CD4-positive, alpha-beta T cell treated with Interleukin-4 for 4 hours (primary cell): ENCODE data around the gene P2RX6.

Experiments
- DNase-seq: peaks from one replicate; pipeline ENCODE4 v3.0.0-alpha.2; 2020

The P2RX6 gene

GRCh38 chr22:20980523-20980922, 34.4 kb upstream of the P2RX6 start:
- DNase-seq, result no peak

DNA sequence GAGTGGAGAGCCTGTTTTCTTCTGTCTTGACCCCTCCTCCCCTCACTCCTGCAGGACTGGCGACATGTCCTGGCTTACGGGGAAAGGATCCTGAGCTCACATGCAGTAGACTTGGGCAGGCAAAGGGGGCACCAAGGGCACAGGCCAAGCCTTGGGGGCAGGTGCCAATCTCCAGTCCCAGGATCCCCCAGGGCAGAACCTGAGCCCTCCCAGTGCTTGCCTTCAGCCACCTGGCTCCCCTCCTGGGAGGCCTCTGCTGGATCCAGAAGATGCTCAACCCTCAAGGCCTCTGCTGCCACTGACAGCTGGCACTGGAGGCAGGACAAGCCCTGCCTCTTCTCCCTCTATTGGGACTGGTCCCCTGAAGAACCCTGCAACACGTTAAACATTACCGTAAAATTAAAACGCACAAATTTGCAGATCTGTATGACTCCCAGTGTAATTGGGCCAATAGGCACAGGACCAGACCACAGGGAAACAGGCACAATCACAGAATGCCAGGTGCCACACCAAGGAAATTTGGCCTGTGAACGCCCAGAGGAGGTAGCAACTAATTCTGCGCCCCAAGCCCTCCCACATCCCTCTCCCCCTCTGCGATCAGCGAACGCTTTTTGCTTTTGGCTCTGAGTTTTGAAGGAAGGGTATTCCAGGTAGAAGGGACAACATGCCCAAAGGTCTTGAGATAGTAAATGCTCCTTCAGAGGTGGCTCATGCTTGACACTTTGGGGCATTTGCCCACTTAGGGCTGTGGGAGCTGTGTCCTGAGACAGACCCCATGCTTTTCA, 33.8 kb upstream of the P2RX6 start:
- no peak for DNase-seq

GRCh38 chr22:20981787-20982562, 33.0 kb upstream of the P2RX6 start, which contains the start of gene LZTR1:
Gene LZTR1, plus strand, starts transcription at chr22:20982297. Its CDS starts 75 bp downstream, at chr22:20982372.
- peak; percentile 60 for DNase-seq

DNA sequence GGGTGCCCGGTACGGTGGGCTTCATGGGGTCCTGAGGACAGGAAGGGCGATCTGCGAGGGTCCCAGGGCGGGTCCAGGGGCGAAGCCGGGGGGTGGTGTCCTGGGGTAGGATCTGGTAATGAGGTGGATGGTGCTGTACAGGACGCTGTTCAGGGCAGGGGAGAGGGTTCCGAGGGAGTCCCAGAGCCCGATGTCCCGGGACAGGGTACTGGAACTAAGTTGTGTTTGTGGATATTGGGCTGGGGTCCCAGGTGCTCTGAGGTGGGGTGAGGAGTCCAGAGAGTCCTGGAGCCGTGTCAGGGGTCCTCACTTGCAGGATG, 32.4 kb upstream of the P2RX6 start:
- no peak for DNase-seq

GRCh38 chr22:20983081-20983771, 31.7 kb upstream of the P2RX6 start:
- DNase-seq, result no peak

DNA sequence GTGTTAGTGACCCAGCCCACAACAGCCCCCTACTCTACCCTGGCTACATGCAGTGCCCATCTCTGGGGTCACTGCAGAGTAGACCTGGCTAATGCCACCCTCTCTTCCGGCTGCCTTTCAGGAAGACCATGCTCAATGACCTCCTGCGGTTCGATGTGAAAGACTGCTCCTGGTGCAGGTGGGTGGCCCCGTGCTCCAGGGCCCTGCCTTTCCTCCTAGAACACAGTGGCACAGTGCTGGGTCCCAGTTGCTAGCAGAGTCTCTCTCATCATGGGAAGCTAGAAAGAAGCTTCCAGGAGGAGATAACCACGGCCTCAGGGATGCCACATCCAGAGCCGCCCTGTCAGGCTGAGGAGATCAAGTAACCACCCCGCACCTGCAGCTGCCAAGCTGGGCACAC, 29.2 kb upstream of the P2RX6 start:
- DNase-seq, result no peak

- no peak for DNase-seq
Measured at GRCh38 chr22:20986365-20986764, 28.6 kb upstream of the P2RX6 start.

- no peak for DNase-seq
Measured at GRCh38 chr22:20987375-20987774, 27.6 kb upstream of the P2RX6 start.

DNA sequence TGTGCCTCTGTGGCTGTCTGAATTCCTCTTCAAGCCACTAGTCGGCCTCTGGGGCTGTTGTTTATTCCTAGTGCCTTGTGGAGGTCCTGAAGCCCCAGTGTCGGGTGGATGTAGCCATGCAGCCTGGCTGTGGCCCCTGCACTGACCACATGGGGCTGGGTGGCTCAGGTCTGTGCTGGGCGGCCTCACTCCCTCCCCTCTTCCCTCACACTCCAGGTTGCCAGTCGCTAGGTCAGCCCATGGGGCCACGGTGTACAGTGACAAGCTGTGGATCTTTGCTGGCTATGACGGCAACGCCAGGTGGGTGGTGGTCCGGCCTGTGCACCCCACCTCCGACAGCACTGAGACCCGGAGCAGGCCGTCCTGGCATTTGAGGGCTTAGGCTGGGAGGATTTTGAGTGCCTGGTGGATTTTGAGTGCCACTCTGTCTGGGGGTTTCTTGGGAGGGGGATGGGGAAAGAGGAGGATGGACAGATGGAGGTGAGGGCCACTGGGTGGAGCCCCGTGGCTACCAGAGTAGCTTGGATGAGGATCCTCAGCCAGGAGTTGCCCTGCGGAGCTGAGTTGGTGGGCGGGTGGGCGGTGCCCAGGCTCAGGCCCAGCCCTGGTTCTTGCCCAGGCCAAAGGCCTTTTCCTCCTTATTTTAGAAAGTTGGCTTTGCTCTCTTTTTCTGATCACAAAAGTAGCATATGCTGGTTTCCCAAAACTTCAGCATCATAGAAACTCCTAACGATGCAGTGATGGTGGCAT, 26.2 kb upstream of the P2RX6 start:
- no peak for DNase-seq

GRCh38 chr22:20989323-20990138, 25.4 kb upstream of the P2RX6 start:
- DNase-seq, result no peak

GRCh38 chr22:20990184-20991180, 24.5 kb upstream of the P2RX6 start:
- DNase-seq, result no peak

- DNase-seq, result no peak
Measured at GRCh38 chr22:20991252-20992055, 23.5 kb upstream of the P2RX6 start.

DNA sequence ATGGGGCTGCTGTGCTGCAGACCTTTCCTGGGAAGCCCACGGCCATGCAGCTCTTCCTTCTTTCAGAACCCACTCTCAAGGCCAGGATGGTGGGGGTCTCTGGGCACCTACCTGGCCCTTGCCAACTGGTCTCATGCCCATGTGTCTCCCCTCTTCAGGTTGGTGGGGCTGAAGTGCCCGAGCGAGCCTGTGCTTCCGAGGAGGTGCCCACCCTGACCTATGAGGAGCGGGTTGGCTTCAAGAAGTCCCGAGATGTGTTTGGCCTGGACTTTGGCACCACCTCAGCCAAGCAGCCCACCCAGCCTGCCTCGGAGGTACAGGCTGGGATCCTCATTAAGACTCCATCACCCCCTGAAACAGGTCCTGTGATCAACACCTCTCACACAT, 22.9 kb upstream of the P2RX6 start:
- no peak for DNase-seq

DNA sequence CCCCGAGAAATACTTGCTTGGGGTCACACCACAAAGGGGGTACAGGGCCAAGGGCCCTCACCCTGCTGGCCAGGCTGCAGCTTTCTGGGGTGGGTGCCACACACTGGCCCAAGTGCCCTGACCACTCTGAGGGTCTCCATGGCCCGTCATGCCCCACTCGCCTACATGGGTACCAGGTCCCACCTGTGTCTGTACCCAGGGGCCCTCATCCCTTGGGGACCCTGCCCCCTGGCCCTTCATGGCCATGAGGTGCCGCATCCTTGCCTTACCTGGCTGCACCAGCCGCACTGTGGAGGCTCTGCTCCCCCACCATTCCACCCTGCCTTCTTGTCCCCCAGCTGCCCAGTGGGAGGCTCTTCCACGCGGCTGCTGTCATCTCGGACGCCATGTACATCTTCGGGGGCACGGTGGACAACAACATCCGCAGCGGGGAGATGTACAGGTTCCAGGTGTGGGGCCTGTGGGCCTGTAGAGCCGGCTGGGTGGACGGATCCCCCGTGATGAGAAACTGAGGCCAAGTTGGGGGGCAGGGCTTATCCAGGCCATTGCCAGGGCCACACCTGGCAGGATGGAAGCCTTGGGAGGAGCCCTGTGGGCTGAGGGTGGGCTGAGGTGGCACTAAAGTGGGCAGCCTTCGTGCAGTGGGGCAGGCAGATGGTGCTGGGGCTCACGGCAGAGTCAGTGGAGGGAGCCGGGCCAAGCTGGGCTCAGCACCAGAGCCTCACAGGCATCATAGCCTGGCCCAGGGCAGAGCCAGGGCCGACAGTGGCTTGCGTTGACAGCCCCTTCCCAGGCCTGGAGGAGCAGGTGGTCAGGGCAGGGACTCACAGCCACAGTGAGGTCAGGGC, 22.3 kb upstream of the P2RX6 start:
- no peak for DNase-seq

DNA sequence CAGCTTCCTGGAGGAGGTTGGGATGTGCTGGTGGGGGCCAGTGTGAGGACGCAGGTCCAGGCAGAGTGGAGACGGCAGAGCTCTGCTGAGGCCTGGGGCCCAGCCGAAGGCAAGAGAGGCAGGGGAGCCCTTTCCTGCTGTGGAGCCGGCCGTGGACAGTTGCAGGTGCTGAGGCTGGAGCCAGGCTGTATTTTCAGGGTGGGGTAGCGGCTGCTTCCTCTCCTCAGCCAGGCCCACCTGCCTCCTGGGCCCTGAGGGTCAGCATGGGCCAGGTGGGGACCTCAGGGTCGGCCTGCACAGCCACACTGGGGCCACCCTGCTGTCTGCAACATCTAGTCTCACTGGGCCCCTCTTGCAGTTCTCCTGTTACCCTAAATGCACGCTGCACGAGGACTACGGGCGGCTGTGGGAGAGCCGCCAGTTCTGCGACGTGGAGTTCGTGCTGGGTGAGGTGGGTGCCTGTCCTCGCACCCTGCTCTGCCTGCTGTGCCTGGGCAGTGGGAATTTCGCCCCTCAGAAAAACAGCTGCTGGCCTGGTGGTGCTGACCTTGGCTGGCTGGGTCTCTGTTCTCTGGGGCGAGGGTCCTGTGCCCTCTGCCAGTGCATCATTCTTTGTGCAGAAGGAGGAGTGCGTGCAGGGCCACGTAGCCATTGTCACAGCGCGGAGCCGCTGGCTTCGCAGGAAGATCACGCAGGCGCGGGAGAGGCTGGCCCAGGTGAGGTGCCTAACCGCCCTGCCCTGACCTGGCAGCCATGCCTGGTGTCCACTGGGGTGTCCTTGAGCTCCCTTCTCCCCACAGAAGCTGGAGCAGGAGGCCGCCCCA, 21.4 kb upstream of the P2RX6 start:
- DNase-seq, result no peak

DNA sequence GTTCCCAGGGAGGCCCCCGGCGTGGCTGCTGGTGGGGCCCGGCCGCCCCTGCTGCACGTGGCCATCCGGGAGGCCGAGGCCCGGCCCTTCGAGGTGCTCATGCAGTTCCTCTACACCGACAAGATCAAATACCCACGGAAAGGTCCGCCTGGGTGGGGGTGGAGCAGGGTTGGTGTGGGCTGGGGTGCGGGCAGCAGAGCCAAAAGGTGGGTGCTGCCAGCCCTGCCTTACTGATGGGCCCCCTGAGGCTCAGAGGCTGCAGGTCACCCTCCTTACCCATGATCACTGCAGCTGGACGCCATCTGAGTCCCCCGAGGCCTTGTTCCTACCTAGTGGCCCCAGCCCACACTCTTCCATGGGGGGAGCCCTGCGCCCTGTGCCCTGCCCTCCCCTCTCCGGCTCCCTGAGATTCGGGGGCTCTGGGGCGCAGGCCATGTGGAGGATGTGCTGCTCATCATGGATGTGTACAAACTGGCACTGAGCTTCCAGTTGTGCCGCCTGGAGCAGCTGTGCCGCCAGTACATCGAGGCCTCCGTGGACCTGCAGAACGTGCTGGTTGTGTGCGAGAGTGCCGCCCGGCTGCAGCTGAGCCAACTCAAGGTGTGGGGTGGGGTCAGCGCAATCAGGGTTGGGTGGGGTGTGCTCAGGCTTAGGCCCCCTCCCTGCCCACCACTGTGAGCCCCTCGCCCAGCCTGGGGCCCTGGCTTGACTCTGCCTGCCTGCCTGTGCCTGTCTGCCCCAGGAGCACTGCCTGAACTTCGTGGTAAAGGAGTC, 20.6 kb upstream of the P2RX6 start:
- DNase-seq, result no peak

DNA sequence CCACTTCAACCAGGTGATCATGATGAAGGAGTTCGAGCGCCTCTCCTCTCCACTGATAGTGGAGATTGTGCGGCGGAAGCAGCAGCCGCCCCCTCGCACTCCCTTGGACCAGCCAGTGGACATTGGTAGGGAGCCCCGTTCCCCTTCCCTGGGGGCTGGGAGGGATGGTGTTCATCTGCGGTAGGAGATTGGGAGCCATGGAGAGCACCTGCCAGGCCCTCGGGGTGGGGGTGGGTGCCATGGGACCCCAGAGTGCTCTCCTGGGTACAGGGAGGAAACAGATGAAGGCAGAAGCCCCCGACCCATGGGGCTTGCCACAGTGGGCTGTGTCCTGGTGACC, 20.1 kb upstream of the P2RX6 start:
- DNase-seq, result no peak
